Astrocyte (in vitro differentiated cells and primary cell): ENCODE measurements around the gene GLO1.

Source experiments
- EZH2 ChIP-seq: IDR thresholded peaks from 2 replicates; pipeline ENCODE4 v1.6.1; 2012; ENCODE audit warnings: mild to moderate bottlenecking, low read length, inconsistent platforms; ENCODE audit not compliant: insufficient read depth
- TF ChIP-seq, protein P1 (sequence below): IDR thresholded peaks from 2 replicates; pipeline ENCODE4 v1.5.1; 2011; ENCODE audit warnings: low read depth, mild to moderate bottlenecking, inconsistent platforms, low read length, moderate library complexity; ENCODE audit not compliant: insufficient read depth

DNA sequence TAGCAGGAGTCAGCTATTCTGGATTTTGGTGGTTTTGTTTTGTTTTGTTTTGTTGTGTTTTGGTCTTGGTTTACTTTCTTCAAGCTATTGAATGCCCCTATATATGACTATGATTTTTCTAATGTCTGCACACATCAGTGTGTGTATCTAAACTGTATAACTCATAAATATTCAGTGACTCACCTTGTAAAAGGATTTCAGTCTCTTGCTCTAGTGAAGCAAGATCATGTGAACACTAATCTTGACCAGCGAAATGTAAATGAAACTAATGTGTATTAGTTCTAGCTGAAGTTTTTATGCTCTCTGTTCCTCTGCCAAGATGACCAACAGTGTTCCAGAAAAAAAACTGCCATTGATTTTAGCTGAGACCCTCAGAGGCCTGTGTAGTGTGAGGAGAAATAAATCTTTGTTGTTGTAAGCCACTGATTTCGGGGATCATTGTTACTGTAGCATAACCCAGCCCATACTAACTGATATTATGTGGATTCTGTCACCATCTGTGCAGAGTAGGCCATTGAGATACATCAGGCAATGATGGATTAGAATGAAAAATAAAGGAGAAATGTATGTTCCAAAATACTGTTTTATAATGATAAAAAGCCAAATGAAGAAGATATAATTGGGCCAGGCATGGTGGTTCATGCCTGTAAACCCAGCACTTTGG is 51.7 kb downstream of the GLO1 start:
- TF ChIP-seq, protein P1, sequence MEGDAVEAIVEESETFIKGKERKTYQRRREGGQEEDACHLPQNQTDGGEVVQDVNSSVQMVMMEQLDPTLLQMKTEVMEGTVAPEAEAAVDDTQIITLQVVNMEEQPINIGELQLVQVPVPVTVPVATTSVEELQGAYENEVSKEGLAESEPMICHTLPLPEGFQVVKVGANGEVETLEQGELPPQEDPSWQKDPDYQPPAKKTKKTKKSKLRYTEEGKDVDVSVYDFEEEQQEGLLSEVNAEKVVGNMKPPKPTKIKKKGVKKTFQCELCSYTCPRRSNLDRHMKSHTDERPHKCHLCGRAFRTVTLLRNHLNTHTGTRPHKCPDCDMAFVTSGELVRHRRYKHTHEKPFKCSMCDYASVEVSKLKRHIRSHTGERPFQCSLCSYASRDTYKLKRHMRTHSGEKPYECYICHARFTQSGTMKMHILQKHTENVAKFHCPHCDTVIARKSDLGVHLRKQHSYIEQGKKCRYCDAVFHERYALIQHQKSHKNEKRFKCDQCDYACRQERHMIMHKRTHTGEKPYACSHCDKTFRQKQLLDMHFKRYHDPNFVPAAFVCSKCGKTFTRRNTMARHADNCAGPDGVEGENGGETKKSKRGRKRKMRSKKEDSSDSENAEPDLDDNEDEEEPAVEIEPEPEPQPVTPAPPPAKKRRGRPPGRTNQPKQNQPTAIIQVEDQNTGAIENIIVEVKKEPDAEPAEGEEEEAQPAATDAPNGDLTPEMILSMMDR, result no peak
- TF ChIP-seq EZH2, result no peak
